Ascending aorta (tissue), 2 donors: ENCODE measurements around the gene ADAMTS3. TPM values are rescaled to one million over a fixed set of nuclear protein-coding genes. Genes with fewer than 3 reads are reported as not detected.

Experiments used
- DNase-seq, 2 donors: peaks; one replicate each; pipeline ENCODE4 v3.0.0-alpha.2; 2019; ENCODE audit warnings: low spot score in 2 of 2
- H3K27ac ChIP-seq, 2 donors: fragments of 200-600 bp; sonication (generic); one replicate each; pipeline ENCODE4 v1.5.1; 2016 to 2017; ENCODE audit warnings: mild to moderate bottlenecking in 1 of 2
- H3K27me3 ChIP-seq: fragments of 200-600 bp; sonication (generic); one replicate; pipeline ENCODE4 v1.5.1; 2017
- H3K36me3 ChIP-seq, 2 donors: fragments of 200-600 bp; sonication (generic); one replicate each; pipeline ENCODE4 v1.5.1; 2016
- H3K4me1 ChIP-seq, 2 donors: fragments of 200-600 bp; sonication (generic); one replicate each; pipeline ENCODE4 v1.5.1; 2016 to 2017; ENCODE audit warnings: mild to moderate bottlenecking in 1 of 2
- H3K4me3 ChIP-seq, 2 donors: fragments of 200-600 bp; sonication (generic); one replicate each; pipeline ENCODE4 v1.5.1; 2016 to 2017; ENCODE audit warnings: mild to moderate bottlenecking in 1 of 2
- H3K9me3 ChIP-seq, 2 donors: fragments of 200-600 bp; sonication (generic); one replicate each; pipeline ENCODE4 v1.5.1; 2016
- intact Hi-C: fragments of 100-400 bp; cut with DNase I; formaldehyde crosslinking; loops from one replicate; pipeline ENCODE4 v1.15.1; 2023
- total RNA-seq: library from RNA; depleted of rRNA; stranded (reverse); fragments of >200 nt; gene quantifications from one replicate; pipeline ENCODE4 v1.1.0, GENCODE V29; 2016
- TF ChIP-seq, protein P1 (sequence below), 3 experiments: fragments of 200-600 bp in 2 of 3; fragments of 450-650 bp in 1 of 3; sonication (generic) in 2 of 3; IDR thresholded peaks; one replicate each; pipeline ENCODE4 v1.5.1; 2016 to 2019; ENCODE audit warnings: antibody characterized with exemption in 3 of 3, mild to moderate bottlenecking in 1 of 3, moderate library complexity in 1 of 3

The ADAMTS3 gene
- total RNA-seq, 1 donor from 2014 or later, result 2.2 TPM

DNA sequence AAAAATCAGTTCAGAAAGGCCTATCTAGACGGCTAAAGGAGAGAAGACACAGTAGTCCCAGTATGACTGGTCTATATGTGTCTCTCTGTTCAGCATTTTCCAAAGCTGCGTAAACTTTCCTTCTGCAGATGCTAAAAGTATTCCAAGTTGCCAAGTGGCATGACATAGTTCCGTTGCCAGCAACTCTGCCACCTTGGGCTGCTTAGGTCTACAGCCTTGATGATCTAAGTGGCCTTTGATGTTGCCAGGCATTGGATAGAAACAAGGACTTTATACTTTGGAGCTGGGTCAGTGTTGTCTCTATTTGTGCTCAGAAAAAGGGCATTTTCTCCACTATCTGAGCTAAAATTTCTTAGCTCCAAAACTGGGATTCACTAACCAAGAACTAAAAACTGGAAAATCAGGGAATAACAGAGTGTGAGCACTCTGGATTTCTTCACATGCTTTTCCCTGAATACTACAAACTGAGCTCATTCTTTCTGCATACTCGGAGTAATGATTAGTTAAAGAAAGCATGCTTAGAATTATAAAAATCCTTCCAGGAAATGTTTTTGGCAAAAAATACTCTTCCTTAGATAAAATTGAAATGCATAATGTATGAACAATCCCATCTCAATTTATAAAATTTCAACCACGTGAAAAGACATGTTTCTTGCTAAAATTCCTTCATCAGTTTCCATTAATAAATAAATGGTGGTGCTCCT lies 191.4 kb downstream of the ADAMTS3 start:
- H3K4me1 ChIP-seq, result peaks cover 0 to 2% of the 10 kb centered on the region in 2 donors
- no peaks in the 10 kb centered on the region for H3K27me3 ChIP-seq
- H3K4me3 ChIP-seq, result no peak overlapping the region
- no peak for DNase-seq
- H3K27ac ChIP-seq, result peak overlapping the region; percentile 9 to 35
- no peaks in the 10 kb centered on the region for H3K36me3 ChIP-seq
- TF ChIP-seq, protein P1, sequence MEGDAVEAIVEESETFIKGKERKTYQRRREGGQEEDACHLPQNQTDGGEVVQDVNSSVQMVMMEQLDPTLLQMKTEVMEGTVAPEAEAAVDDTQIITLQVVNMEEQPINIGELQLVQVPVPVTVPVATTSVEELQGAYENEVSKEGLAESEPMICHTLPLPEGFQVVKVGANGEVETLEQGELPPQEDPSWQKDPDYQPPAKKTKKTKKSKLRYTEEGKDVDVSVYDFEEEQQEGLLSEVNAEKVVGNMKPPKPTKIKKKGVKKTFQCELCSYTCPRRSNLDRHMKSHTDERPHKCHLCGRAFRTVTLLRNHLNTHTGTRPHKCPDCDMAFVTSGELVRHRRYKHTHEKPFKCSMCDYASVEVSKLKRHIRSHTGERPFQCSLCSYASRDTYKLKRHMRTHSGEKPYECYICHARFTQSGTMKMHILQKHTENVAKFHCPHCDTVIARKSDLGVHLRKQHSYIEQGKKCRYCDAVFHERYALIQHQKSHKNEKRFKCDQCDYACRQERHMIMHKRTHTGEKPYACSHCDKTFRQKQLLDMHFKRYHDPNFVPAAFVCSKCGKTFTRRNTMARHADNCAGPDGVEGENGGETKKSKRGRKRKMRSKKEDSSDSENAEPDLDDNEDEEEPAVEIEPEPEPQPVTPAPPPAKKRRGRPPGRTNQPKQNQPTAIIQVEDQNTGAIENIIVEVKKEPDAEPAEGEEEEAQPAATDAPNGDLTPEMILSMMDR (IDR thresholded peaks at IDR 0.05), result no peak
- intact Hi-C loops, result no loop called here
- H3K9me3 ChIP-seq, result no peaks in the 10 kb centered on the region

GRCh38 chr4:72376901-72377300 lies 192.1 kb downstream of the ADAMTS3 start:
- Histone ChIP-seq H3K9me3 (no peaks in the 10 kb centered on the region), H3K27ac (peak overlapping the region; percentile 9 to 35), H3K4me3 (no peak overlapping the region), H3K4me1 (peaks cover 0 to 2% of the 10 kb centered on the region in 2 donors), H3K36me3 (no peaks in the 10 kb centered on the region), H3K27me3 (no peaks in the 10 kb centered on the region)
- DNase-seq, result no peak
- TF ChIP-seq, protein P1 (IDR thresholded peaks at IDR 0.05), result no peak
- intact Hi-C loops, result no loop called here

GRCh38 chr4:72375073-72375736 lies 193.8 kb downstream of the ADAMTS3 start:
- intact Hi-C loops, result no loop called here
- Histone ChIP-seq H3K4me3 (no peak overlapping the region), H3K4me1 (peaks cover 0 to 2% of the 10 kb centered on the region in 2 donors), H3K9me3 (no peaks in the 10 kb centered on the region), H3K36me3 (no peaks in the 10 kb centered on the region), H3K27ac (no peak overlapping the region), H3K27me3 (no peaks in the 10 kb centered on the region)
- TF ChIP-seq, protein P1 (IDR thresholded peaks at IDR 0.05), result no peak
- no peak for DNase-seq

- no peaks in the 10 kb centered on the region for H3K9me3 ChIP-seq
- H3K4me3 ChIP-seq, result no peak overlapping the region
- peaks cover 0 to 2% of the 10 kb centered on the region in 2 donors for H3K4me1 ChIP-seq
- no peak for DNase-seq
- TF ChIP-seq, protein P1 (IDR thresholded peaks at IDR 0.05), result no peak
- no peak overlapping the region for H3K27ac ChIP-seq
- intact Hi-C loops, result no loop called here
- H3K36me3 ChIP-seq, result no peaks in the 10 kb centered on the region
- no peaks in the 10 kb centered on the region for H3K27me3 ChIP-seq
Observed at GRCh38 chr4:72374159-72374558, 194.9 kb downstream of the ADAMTS3 start.

DNA sequence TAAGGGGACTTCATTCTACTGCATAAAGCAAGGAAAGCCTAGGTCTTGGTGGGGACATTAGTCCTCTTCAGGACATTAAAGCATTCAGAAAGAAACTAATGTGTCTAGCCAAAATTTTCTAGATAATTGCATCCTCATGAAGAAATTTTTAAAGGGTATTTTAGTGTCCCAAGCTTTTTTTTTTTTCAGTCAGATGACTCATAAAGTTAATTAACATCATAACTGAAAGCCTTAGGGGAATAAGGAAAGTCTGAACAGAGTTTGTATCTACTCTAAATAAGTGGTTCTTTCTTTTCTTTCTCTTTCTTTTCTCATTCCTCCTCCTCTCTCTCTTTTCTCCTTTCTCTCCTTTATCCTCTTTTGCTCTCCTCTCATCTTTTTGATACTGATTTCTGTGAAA lies 202.4 kb downstream of the ADAMTS3 start:
- H3K4me3 ChIP-seq, result no peak overlapping the region
- no peak overlapping the region for H3K27ac ChIP-seq
- no peaks in the 10 kb centered on the region for H3K4me1 ChIP-seq
- intact Hi-C loops, result no loop called here
- H3K36me3 ChIP-seq, result no peaks in the 10 kb centered on the region
- H3K9me3 ChIP-seq, result no peaks in the 10 kb centered on the region
- no peaks in the 10 kb centered on the region for H3K27me3 ChIP-seq
- no peak for DNase-seq
- TF ChIP-seq, protein P1 (IDR thresholded peaks at IDR 0.05), result no peak
